ENCODE measurements around the gene PFKFB4.

Gene PFKFB4

GRCh38 chr3:48556796-48557626 lies at the start of gene PFKFB4:
Gene PFKFB4 (minus strand): TSS chr3:48556803. CDS start chr3:48556777, 26 bp downstream.
- H4K20me1 ChIP-seq: no peaks in the 10 kb centered on the region
- H3K9me3 ChIP-seq (replicated peaks in 1 of 11): no peaks in the 10 kb centered on the region
- TF ChIP-seq Cebpa-rat (IDR thresholded peaks at IDR 0.05): no peak
- H3K9ac ChIP-seq: peak within 1 kb of the TSS; percentile 63 to 82 (median 79)
- peak within 1 kb of the TSS; percentile 87 to 99 (median 97) for H3K4me2 ChIP-seq
- H3K36me3 ChIP-seq: peaks cover 0 to 6% (median 0%) of the 10 kb centered on the region in 11 experiments; a peak in 4 of 22 replicates
- H3K27ac ChIP-seq: peak within 1 kb of the TSS; percentile 44 to 91 (median 78); a peak in 21 of 22 replicates
- no peaks in the 10 kb centered on the region for H3K27me3 ChIP-seq
- peak within 1 kb of the TSS; percentile 63 to 79 (median 71) for H3K4me3 ChIP-seq
- peaks cover 85 to 95% (median 93%) of the 10 kb centered on the region in 10 experiments for H3K4me1 ChIP-seq

GRCh38 chr3:48601622-48601994 lies 45.0 kb upstream of the PFKFB4 start:
- Histone ChIP-seq H3K4me1 (peaks cover 24 to 33% (median 28%) of the 10 kb centered on the region in 10 experiments), H4K20me1 (peaks cover 31 to 95% (median 88%) of the 10 kb centered on the region in 11 experiments; a peak in 21 of 22 replicates), H3K4me2 (no peak overlapping the region), H3K36me3 (peaks cover 91 to 100% (median 95%) of the 10 kb centered on the region in 11 experiments), H3K9ac (no peak overlapping the region), H3K9me3 (replicated peaks in 1 of 11) (no peaks in the 10 kb centered on the region), H3K4me3 (no peak overlapping the region), H3K27me3 (peaks cover 0 to 7% (median 3%) of the 10 kb centered on the region in 11 experiments; a peak in 16 of 22 replicates), H3K27ac (no peak overlapping the region)
- no peak for TF ChIP-seq Cebpa-rat (IDR thresholded peaks at IDR 0.05)

GRCh38 chr3:48600711-48601621 lies 44.4 kb upstream of the PFKFB4 start:
- H3K36me3 ChIP-seq: peaks cover 85 to 96% (median 89%) of the 10 kb centered on the region in 11 experiments
- no peak overlapping the region; a peak in 1 of 22 replicates for H3K4me2 ChIP-seq
- no peaks in the 10 kb centered on the region for H3K9me3 ChIP-seq (replicated peaks in 1 of 11)
- TF ChIP-seq Cebpa-rat (IDR thresholded peaks at IDR 0.05): no peak
- H3K27ac ChIP-seq: no peak overlapping the region
- peaks cover 37 to 100% (median 92%) of the 10 kb centered on the region in 11 experiments; a peak in 21 of 22 replicates for H4K20me1 ChIP-seq
- peaks cover 3 to 13% (median 9%) of the 10 kb centered on the region in 11 experiments for H3K27me3 ChIP-seq
- H3K4me1 ChIP-seq: peaks cover 24 to 35% (median 28%) of the 10 kb centered on the region in 10 experiments
- no peak overlapping the region for H3K9ac ChIP-seq
- H3K4me3 ChIP-seq: no peak overlapping the region

- Histone ChIP-seq H3K4me3 (no peak overlapping the region), H3K4me2 (peak overlapping the region; percentile 32 to 85 (median 71); a peak in 21 of 22 replicates), H4K20me1 (peaks cover 35 to 99% (median 88%) of the 10 kb centered on the region in 11 experiments; a peak in 21 of 22 replicates), H3K4me1 (peaks cover 26 to 47% (median 34%) of the 10 kb centered on the region in 10 experiments), H3K27me3 (peaks cover 15 to 26% (median 22%) of the 10 kb centered on the region in 11 experiments), H3K27ac (peak overlapping the region in 2 of 11 experiments; percentile 35 to 45; a peak in 1 of 22 replicates), H3K9ac (peak overlapping the region in 5 of 11 experiments; percentile 6 to 56 (median 28); a peak in 4 of 22 replicates), H3K36me3 (peaks cover 72 to 83% (median 76%) of the 10 kb centered on the region in 11 experiments), H3K9me3 (replicated peaks in 1 of 11) (no peaks in the 10 kb centered on the region)
- no peak for TF ChIP-seq Cebpa-rat (IDR thresholded peaks at IDR 0.05)
Observed at GRCh38 chr3:48599509-48600285, 43.1 kb upstream of the PFKFB4 start.

GRCh38 chr3:48599077-48599501 lies 42.5 kb upstream of the PFKFB4 start:
- Histone ChIP-seq H3K4me3 (no peak overlapping the region), H3K27me3 (peaks cover 22 to 32% (median 28%) of the 10 kb centered on the region in 11 experiments), H3K27ac (peak overlapping the region in 4 of 11 experiments; percentile 5 to 45 (median 39); a peak in 2 of 22 replicates), H3K36me3 (peaks cover 66 to 77% (median 70%) of the 10 kb centered on the region in 11 experiments), H3K9ac (peak overlapping the region in 6 of 11 experiments; percentile 7 to 56 (median 26); a peak in 4 of 22 replicates), H4K20me1 (peaks cover 34 to 99% (median 84%) of the 10 kb centered on the region in 11 experiments; a peak in 21 of 22 replicates), H3K4me1 (peaks cover 28 to 52% (median 36%) of the 10 kb centered on the region in 10 experiments), H3K4me2 (peak overlapping the region; percentile 32 to 85 (median 71); a peak in 21 of 22 replicates), H3K9me3 (replicated peaks in 1 of 11) (no peaks in the 10 kb centered on the region)
- no peak for TF ChIP-seq Cebpa-rat (IDR thresholded peaks at IDR 0.05)

GRCh38 chr3:48598323-48599076 lies 41.9 kb upstream of the PFKFB4 start:
- H3K9me3 ChIP-seq (replicated peaks in 1 of 11): no peaks in the 10 kb centered on the region
- peaks cover 60 to 71% (median 64%) of the 10 kb centered on the region in 11 experiments for H3K36me3 ChIP-seq
- peak overlapping the region in 6 of 11 experiments; percentile 7 to 56 (median 22); a peak in 4 of 22 replicates for H3K9ac ChIP-seq
- H4K20me1 ChIP-seq: peaks cover 34 to 99% (median 79%) of the 10 kb centered on the region in 11 experiments; a peak in 21 of 22 replicates
- H3K4me3 ChIP-seq: no peak overlapping the region
- no peak for TF ChIP-seq Cebpa-rat (IDR thresholded peaks at IDR 0.05)
- peak overlapping the region; percentile 32 to 85 (median 71); a peak in 21 of 22 replicates for H3K4me2 ChIP-seq
- peaks cover 27 to 38% (median 34%) of the 10 kb centered on the region in 11 experiments for H3K27me3 ChIP-seq
- H3K27ac ChIP-seq: peak overlapping the region in 6 of 11 experiments; percentile 5 to 45 (median 38); a peak in 7 of 22 replicates
- peaks cover 28 to 52% (median 36%) of the 10 kb centered on the region in 10 experiments for H3K4me1 ChIP-seq

- no peak for TF ChIP-seq Cebpa-rat (IDR thresholded peaks at IDR 0.05)
- H4K20me1 ChIP-seq: peaks cover 26 to 88% (median 72%) of the 10 kb centered on the region in 11 experiments; a peak in 21 of 22 replicates
- peaks cover 38 to 49% (median 45%) of the 10 kb centered on the region in 11 experiments for H3K27me3 ChIP-seq
- peaks cover 49 to 60% (median 53%) of the 10 kb centered on the region in 11 experiments for H3K36me3 ChIP-seq
- no peak overlapping the region for H3K9ac ChIP-seq
- H3K4me3 ChIP-seq: no peak overlapping the region
- H3K9me3 ChIP-seq (replicated peaks in 1 of 11): no peaks in the 10 kb centered on the region
- no peak overlapping the region; a peak in 1 of 22 replicates for H3K4me2 ChIP-seq
- no peak overlapping the region for H3K27ac ChIP-seq
- H3K4me1 ChIP-seq: peaks cover 28 to 52% (median 36%) of the 10 kb centered on the region in 10 experiments
Observed at GRCh38 chr3:48597408-48597800, 40.8 kb upstream of the PFKFB4 start.
